GM04503 (cell line): ENCODE results near the gene FAAH2.
"Not testable (repeated sequence)": the region's sequence is repeated elsewhere in the genome, so short reads cannot be mapped to it uniquely, and the experiment has no call there.

Source experiments
- DNase-seq: peaks from one replicate; pipeline ENCODE4 v3.0.0-alpha.2; 2012; ENCODE audit warnings: low read depth

Gene FAAH2

GRCh38 chrX:57286507-57287251 lies at the start of gene FAAH2:
Gene FAAH2, plus strand, starts transcription at chrX:57286706. Its CDS starts 120 bp downstream, at chrX:57286826.
- no peak for DNase-seq

- no peak for DNase-seq
Observed at GRCh38 chrX:57241967-57242366, 44.5 kb upstream of the FAAH2 start.

- DNase-seq, result no peak
Observed at GRCh38 chrX:57251965-57252364, 34.5 kb upstream of the FAAH2 start.

- no peak for DNase-seq
Observed at GRCh38 chrX:57265126-57265525, 21.4 kb upstream of the FAAH2 start.

- no peak for DNase-seq
Observed at GRCh38 chrX:57266275-57266674, 20.2 kb upstream of the FAAH2 start.

GRCh38 chrX:57266871-57267270 lies 19.6 kb upstream of the FAAH2 start:
- no peak for DNase-seq

- no peak for DNase-seq
Observed at GRCh38 chrX:57267308-57267707, 19.2 kb upstream of the FAAH2 start.

GRCh38 chrX:57270980-57271379 lies 15.5 kb upstream of the FAAH2 start:
- no peak for DNase-seq

GRCh38 chrX:57282568-57282967 lies 3.9 kb upstream of the FAAH2 start:
- no peak for DNase-seq

GRCh38 chrX:57285001-57285400 lies 1.5 kb upstream of the FAAH2 start:
- DNase-seq, result no peak

- DNase-seq, result no peak
Observed at GRCh38 chrX:57289089-57289488, 2.6 kb downstream of the FAAH2 start.

GRCh38 chrX:57294961-57295360 lies 8.5 kb downstream of the FAAH2 start:
- DNase-seq, result no peak

GRCh38 chrX:57295679-57296078 lies 9.2 kb downstream of the FAAH2 start:
- DNase-seq, result not testable (repeated sequence)

GRCh38 chrX:57313583-57314215 lies 27.2 kb downstream of the FAAH2 start:
- DNase-seq, result no peak

GRCh38 chrX:57329008-57329407 lies 42.5 kb downstream of the FAAH2 start:
- no peak for DNase-seq

GRCh38 chrX:57335790-57336189 lies 49.3 kb downstream of the FAAH2 start:
- not testable (repeated sequence) for DNase-seq

- DNase-seq, result no peak
Observed at GRCh38 chrX:57353472-57354132, 67.1 kb downstream of the FAAH2 start.

GRCh38 chrX:57364145-57364544 lies 77.6 kb downstream of the FAAH2 start:
- no peak for DNase-seq

GRCh38 chrX:57366430-57366829 lies 79.9 kb downstream of the FAAH2 start:
- DNase-seq, result no peak

- no peak for DNase-seq
Observed at GRCh38 chrX:57367649-57368048, 81.1 kb downstream of the FAAH2 start.

- DNase-seq, result no peak
Observed at GRCh38 chrX:57368158-57368557, 81.7 kb downstream of the FAAH2 start.

GRCh38 chrX:57379296-57379695 lies 92.8 kb downstream of the FAAH2 start:
- DNase-seq, result no peak
